NT2/D1 (cell line): ENCODE measurements around the gene SRSF1.

Source experiments
- YY1 ChIP-seq: IDR thresholded peaks from 2 replicates; pipeline ENCODE4 v1.6.1; 2011; ENCODE audit not compliant: insufficient read length, insufficient read depth
- ZNF274 ChIP-seq: IDR thresholded peaks from 2 replicates; pipeline ENCODE4 v1.6.1; 2011; ENCODE audit warnings: mild to moderate bottlenecking, low read depth, low read length

DNA sequence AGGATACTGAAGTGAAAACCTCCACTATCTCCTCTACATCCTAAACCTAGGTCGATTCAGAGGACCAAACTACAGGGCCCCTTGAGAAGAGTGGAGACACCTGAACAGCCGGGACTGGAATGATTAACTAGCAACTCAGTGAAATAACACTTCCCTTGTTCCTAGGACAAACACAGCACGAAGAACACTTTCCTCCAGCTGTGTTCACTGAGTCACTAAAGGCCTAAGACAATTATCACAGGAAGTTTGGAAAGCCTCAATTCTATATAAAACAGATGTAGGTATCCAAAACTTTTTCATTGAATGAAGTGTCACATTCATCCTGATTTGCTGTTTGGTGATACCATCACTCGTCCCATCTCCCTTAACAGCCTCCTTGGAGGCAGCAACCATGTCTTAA, 36.3 kb downstream of the SRSF1 start:
- TF ChIP-seq YY1 = no peak
- TF ChIP-seq ZNF274 = no peak
